Activated CD8-positive, alpha-beta memory T cell treated with anti-CD3 and anti-CD28 coated beads, Interleukin-2, amount 50 U/mL, for 24 hours (primary cell): ENCODE data around the gene OIP5.

ENCODE experiments used
- DNase-seq: peaks from one replicate; pipeline ENCODE4 v3.0.0-alpha.2; 2020; ENCODE audit errors: extremely low read depth

The OIP5 gene

DNA sequence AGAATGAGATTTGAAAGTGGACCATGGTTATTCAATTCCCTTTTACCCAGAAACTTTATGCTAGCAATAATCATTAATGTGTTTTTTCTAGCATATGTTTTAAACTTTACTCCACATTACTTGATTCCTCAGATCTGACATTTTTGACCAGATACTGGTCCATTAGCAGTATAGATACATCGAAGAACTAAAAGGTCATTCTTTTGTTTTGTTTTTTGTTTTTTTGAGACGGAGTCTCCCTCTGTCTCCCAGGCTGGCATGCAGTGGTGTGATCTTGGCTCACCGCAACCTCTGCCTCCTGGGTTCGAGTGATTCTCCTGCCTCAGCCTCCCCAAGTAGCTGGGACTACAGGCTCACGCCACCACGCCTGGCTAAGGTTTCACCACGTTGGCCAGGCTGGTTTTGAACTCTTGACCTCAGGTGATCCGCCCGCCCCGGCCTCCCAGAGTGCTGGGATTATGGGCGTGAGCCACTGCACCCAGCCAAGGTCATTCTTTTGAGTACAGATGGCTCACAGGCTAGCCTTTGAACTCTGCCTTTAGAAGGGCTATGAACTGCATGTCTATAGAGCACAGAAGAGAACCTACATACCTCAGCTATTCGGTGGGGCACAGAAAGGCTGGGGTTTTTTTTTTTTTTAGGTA, 72.7 kb downstream of the OIP5 start:
- DNase-seq, result no peak
